HPDE6-E6E7 (cell line): Measurements from ENCODE around the gene OR10P1.

Experiments used
- DNase-seq: peaks from one replicate; pipeline ENCODE4 v3.0.0; 2011; ENCODE audit warnings: missing footprints; ENCODE audit errors: extremely low spot score

OR10P1 gene

DNA sequence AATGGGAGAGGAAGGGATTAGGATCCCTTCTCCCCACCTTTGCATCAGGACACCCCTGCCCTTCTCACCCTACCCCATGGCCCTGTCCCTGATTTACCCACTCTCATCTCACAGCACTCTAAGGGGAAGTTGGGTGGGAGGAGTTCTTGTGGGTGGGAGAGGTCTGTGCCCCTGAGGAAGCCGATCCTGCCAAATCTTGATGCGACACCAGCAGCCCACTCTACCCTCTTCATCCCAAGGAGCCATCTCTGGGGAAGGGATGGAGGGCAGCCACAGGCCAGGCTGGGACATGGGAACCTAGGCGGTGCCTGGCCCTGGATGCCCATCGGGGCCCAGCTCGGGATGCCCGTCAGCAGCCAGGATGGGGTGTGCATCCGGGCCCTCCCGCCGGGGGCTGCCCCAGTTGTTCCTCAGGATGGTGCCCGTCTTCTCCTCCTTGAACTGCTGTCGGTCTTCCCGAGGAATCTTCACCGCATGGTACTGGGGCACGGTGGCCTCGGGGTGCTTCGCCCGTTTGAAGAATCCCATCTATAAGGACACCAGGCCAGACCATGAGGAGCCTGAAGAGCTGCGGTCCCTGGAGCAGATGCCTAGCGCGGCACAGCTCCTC, 48.2 kb downstream of the OR10P1 start:
- DNase-seq: no peak

DNA sequence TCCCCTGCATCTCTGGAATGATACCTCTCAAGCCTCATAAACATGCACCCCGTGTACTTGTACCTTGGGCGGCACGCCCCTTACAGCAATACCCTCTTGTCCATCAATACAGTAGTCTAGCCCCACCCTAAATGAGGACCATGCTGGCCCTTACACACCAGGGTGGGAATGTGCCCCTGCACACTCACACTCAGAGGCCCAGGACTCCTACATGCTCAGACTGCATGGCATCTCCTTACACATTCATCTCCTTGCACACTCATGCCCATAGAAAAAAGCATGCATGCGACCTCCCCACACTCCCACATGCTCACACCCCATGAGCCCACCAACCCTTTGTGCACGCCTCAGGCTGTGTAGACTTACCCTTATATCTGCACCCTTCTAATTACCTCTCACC, 49.0 kb downstream of the OR10P1 start:
- no peak for DNase-seq

DNA sequence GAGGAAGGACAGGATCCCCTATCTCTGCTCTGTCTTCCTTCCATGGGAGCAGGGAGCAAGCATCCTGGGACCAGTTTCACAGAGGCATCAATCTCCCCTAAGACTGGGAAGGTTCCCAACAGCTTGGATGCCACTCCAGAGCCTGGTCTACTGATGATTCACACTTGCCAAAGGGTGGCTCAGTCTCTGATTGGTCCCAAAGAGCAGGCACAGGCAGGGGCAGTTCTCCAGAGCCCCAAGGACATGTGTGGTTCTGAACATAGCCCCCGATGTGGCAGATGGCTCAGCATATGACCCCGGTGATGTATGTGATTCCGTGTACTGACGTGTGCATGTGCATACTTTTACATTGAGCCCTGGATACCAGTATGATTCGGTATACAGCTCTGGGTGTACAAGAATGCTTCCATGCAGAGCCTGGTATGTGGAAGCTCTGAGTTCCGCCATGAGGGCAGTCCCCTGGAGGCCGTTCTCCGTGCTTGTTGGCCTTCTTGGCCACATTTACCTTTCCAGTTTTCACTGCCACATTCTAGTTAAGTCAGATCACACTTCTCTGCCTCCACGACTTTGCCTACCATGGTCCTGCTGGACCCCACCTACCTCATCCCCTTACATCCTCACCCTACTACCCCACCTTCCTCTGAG, 49.8 kb downstream of the OR10P1 start:
- no peak for DNase-seq
